K562 (cell line): ENCODE results near the gene RGR. TPM values are rescaled to one million over a fixed set of nuclear protein-coding genes. Genes with fewer than 3 reads are reported as not detected.
A peak's percentile ranks its signal among the peaks of the same experiment; 100 is the strongest.

Experiments used
- E2F4 ChIP-seq: sonication (generic); formaldehyde crosslinking; IDR thresholded peaks from 2 replicates; pipeline ENCODE4 v1.8.0; 2022; ENCODE audit warnings: mild to moderate bottlenecking, low read depth, missing genetic modification reagents
- EHMT2 ChIP-seq: fragments of 450-650 bp; IDR thresholded peaks from 2 replicates; pipeline ENCODE4 v1.6.1; 2018; ENCODE audit warnings: antibody characterized with exemption
- MIER1 ChIP-seq: fragments of 450-650 bp; IDR thresholded peaks from 2 replicates; pipeline ENCODE4 v1.6.1; 2016; ENCODE audit warnings: antibody characterized with exemption, mild to moderate bottlenecking, low read depth
- PRMT5 ChIP-seq: sonication (generic); formaldehyde crosslinking; IDR thresholded peaks from 2 replicates; pipeline ENCODE4 v1.5.0; 2020; ENCODE audit warnings: missing genetic modification reagents
- REST ChIP-seq, 2 experiments: fragments of 450-650 bp; formaldehyde crosslinking in 1 of 2; IDR thresholded peaks; 2 replicates each; pipeline versions ENCODE4 v1.4.0 to v1.6.1; 2014 to 2020; ENCODE audit warnings: mild to moderate bottlenecking in 2 of 2, borderline replicate concordance in 1 of 2, low read depth in 1 of 2
- ZBTB7A ChIP-seq: IDR thresholded peaks from 2 replicates; pipeline ENCODE4 v1.6.1; 2011; ENCODE audit warnings: low read depth, mild to moderate bottlenecking, low read length, moderate library complexity, borderline replicate concordance; ENCODE audit not compliant: control insufficient read depth
- ZFPM2 ChIP-seq: fragments of 250-450 bp; sonication (Bioruptor Pico); IDR thresholded peaks from 2 replicates; pipeline ENCODE4 v1.5.1; 2022; ENCODE audit warnings: mild to moderate bottlenecking
- polyA plus RNA-seq, 8 experiments: library from polyadenylated mRNA; depleted of rRNA in 4 of 8; stranded (reverse) in 5 of 8; unstranded in 3 of 8; fragments of >200 nt; fragmentation: Nextera tagmentation in 2 of 8; fragmentation: Illumina TruSeq in 1 of 8; extraction: Ambion mirVana in 2 of 8; extraction: Trizol in 1 of 8; gene quantifications; 2 replicates each; pipeline versions ENCODE4 v1.2.1 to v1.2.3, GENCODE V29; 2011 to 2014; ENCODE audit warnings: inconsistent platforms in 1 of 8, missing spikeins in 1 of 8
- total RNA-seq, 7 experiments: library from RNA; depleted of rRNA in 6 of 7; stranded (reverse); fragments of >200 nt in 6 of 7; fragmentation: Illumina TruSeq in 2 of 7; extraction: Trizol in 2 of 7; gene quantifications; 2 replicates each; pipeline versions ENCODE4 v1.2.1 to v1.2.3, GENCODE V29; 2011 to 2021; ENCODE audit warnings: low replicate concordance in 1 of 7

RGR gene
- total and polyA plus RNA-seq, 9 of the 15 experiments (the other 6 are each of a cell fraction or from before 2014, with no cell fraction given) = not detected

GRCh38 chr10:84224411-84225028 is 20.3 kb upstream of the RGR start (continued):
- TF ChIP-seq REST (IDR thresholded peaks at IDR 0.05; ENCODE audit: borderline replicate concordance) = peak; percentile 97
- TF ChIP-seq REST (CRISPR knock-in tag; IDR thresholded peaks at IDR 0.05; ENCODE audit: low read depth) = peak; percentile 92
- TF ChIP-seq MIER1 = peak; percentile 90
- peak; percentile 32; the same call in 1 of the 2 replicates for TF ChIP-seq ZBTB7A
- TF ChIP-seq PRMT5 (CRISPR knock-in tag) = 0 out of 2 replicates have a peak, but pooled peaks have one; percentile 52
- no peak for TF ChIP-seq E2F4 (CRISPR knock-in tag)
- peak; percentile 93 for TF ChIP-seq EHMT2
- no peak for TF ChIP-seq ZFPM2
